GM23338 (cell line): ENCODE measurements around the gene TRPM3.

Source experiments
- CREB1 ChIP-seq: fragments of 250-450 bp; sonication (Bioruptor Pico); IDR thresholded peaks from 2 replicates; pipeline ENCODE4 v1.5.0; 2020; ENCODE audit warnings: low read depth, mild to moderate bottlenecking, moderate library complexity
- CTCF ChIP-seq, 2 experiments: fragments of 200-600 bp in 1 of 2; sonication (generic) in 1 of 2; conservative IDR thresholded peaks; 2 replicates each; pipeline versions ENCODE4 v1.5.1 to v1.6.1; 2016 to 2017; ENCODE audit warnings: antibody characterized with exemption in 2 of 2, low read depth in 2 of 2, mild to moderate bottlenecking in 2 of 2, moderate library complexity in 1 of 2
- JUNB ChIP-seq: IDR thresholded peaks from one replicate; pipeline ENCODE4 v1.6.1; 2016; ENCODE audit warnings: antibody characterized with exemption; ENCODE audit not compliant: unreplicated experiment
- POLR2AphosphoS5 ChIP-seq: IDR thresholded peaks from 2 replicates; pipeline ENCODE4 v1.6.1; 2016; ENCODE audit warnings: antibody characterized with exemption, low read depth
- REST ChIP-seq: IDR thresholded peaks from one replicate; pipeline ENCODE4 v1.6.1; 2018; ENCODE audit warnings: antibody characterized with exemption; ENCODE audit not compliant: unreplicated experiment

- TF ChIP-seq CTCF (conservative IDR thresholded peaks at IDR 0.05; ENCODE audit: low read depth in 2 of 2) (no peak), CREB1 (CRISPR knock-in tag) (no peak), REST (no peak), POLR2AphosphoS5 (no peak), JUNB (no peak)
Observed at GRCh38 chr9:70874451-70874850, 247.0 kb downstream of the TRPM3 start.
